Renal cortex interstitium (tissue), 11 donors: ENCODE results near the gene FGF14. TPM values are rescaled to one million over a fixed set of nuclear protein-coding genes. Genes with fewer than 3 reads are reported as not detected.

Source experiments
- DNase-seq, 11 donors: peaks; one replicate each; pipeline ENCODE4 v3.0.0-alpha.2; 2013; ENCODE audit warnings: low read depth in 9 of 11, low spot score in 4 of 11; ENCODE audit errors: extremely low read depth in 1 of 11
- polyA plus RNA-seq, 3 donors: library from polyadenylated mRNA; unstranded; fragments of 120-200 nt; gene quantifications; one replicate each; pipeline ENCODE4 v1.2.1, GENCODE V29; 2013; ENCODE audit not compliant: insufficient read length in 3 of 3

FGF14 gene
- polyA plus RNA-seq, 3 donors = 0.56 to 1.1 (median 0.86) TPM

DNA sequence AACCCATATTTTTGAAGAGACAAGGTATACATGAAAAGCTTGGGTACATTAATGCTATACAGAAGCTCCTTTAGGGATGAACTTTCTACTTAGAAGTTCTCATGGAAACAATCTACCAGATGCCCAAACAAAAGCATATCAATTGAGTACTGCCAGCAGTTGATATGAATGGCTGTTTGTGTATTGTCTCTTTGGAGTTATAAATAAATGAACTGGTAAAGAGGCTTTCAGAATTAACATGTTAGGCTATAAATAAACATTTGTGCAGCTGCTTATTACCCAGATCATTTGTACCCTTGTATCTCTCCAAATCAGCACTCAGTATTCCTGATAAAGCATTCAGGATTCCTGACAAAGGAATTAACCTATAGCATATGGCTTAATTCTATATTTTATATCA, 418.9 kb downstream of the FGF14 start:
- no peak for DNase-seq

- DNase-seq = no peak
Measured at GRCh38 chr13:101979825-101980224, 422.0 kb downstream of the FGF14 start.

GRCh38 chr13:101978552-101979315, 423.1 kb downstream of the FGF14 start:
- DNase-seq = no peak

DNA sequence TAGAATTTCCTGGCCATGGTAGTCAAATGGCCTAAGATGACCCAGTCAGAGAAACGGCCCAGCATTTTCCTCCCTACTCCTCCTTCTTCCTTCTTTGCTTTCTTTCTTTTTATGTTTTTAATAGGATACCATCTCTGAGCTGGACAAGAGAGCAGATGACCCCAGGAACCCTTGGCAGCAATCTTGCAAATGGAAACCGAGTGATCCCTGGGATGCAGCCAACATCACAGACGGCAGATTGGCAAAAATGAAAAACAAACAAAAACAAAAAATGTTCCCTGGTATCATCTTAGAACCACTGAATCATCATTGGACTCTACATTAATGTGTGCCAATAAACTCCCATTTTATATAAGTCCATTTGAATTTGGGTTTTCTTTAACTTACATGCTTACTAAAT, 424.4 kb downstream of the FGF14 start:
- DNase-seq = no peak

GRCh38 chr13:101972191-101972590, 429.7 kb downstream of the FGF14 start:
- DNase-seq = no peak

GRCh38 chr13:101970341-101970740, 431.5 kb downstream of the FGF14 start:
- no peak for DNase-seq

GRCh38 chr13:101967781-101968180, 434.1 kb downstream of the FGF14 start:
- no peak for DNase-seq

- DNase-seq = no peak
Measured at GRCh38 chr13:101967216-101967615, 434.6 kb downstream of the FGF14 start.

GRCh38 chr13:101965096-101965495, 436.8 kb downstream of the FGF14 start:
- no peak for DNase-seq

DNA sequence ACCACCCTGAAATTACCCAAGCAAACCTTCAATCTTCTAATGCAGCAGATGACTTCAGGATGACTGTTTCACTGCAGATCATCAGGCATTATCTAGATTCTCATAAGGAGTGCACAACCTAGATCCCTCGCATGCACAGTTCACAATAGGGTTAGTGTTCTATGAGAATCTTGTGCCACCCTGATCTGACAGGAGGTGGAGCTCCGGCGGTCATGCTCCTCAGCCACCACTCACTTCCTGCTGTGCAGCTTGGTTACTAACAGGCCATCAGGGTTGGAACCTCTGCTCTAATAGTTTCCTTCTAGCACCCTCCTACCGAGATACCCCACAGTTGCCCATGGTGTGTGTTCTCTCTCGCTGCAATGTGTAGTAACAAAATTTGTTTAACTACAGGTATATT, 442.8 kb downstream of the FGF14 start:
- no peak for DNase-seq

- no peak for DNase-seq
Measured at GRCh38 chr13:101955764-101956163, 446.1 kb downstream of the FGF14 start.

- no peak for DNase-seq
Measured at GRCh38 chr13:101951114-101951513, 450.7 kb downstream of the FGF14 start.

- DNase-seq = no peak
Measured at GRCh38 chr13:101949681-101950080, 452.2 kb downstream of the FGF14 start.

GRCh38 chr13:101946401-101946800, 455.4 kb downstream of the FGF14 start:
- no peak for DNase-seq

DNA sequence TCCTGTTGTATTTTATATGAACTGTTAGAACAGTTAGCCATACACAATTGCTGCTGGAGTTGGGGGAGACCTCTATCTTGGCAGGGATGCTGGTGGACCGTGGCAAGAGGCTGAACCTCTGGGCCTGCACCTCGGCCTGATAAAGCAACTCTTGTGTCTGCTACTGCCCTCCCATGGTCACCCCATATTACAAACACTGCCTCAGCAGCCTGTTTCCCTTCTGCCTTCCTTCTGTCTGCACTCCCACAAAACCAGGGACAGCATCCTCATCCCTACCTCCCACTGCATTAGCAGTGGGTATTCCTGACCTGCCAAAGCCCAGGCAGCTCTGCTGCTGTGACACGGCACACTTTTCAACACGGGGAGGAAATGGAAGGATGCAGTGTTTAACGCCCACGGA, 456.4 kb downstream of the FGF14 start:
- no peak for DNase-seq

DNA sequence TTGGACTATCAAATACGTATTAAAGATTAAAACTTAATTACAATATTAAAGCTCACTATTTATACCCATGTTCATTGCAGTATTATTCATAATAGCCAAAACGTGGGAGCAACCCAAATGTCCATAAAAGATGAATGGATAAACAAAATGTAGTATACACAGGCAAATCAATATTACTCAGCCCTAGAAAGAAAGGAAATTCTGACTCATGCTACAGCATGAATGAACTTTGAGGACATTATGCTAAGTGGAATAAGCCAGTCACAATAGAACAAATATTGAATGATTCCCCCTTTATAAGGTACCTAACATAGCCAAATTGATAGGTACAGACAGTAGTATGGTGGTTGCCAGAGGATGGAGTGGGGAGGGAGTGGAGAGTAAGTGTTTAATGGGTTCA, 457.3 kb downstream of the FGF14 start:
- no peak for DNase-seq

DNA sequence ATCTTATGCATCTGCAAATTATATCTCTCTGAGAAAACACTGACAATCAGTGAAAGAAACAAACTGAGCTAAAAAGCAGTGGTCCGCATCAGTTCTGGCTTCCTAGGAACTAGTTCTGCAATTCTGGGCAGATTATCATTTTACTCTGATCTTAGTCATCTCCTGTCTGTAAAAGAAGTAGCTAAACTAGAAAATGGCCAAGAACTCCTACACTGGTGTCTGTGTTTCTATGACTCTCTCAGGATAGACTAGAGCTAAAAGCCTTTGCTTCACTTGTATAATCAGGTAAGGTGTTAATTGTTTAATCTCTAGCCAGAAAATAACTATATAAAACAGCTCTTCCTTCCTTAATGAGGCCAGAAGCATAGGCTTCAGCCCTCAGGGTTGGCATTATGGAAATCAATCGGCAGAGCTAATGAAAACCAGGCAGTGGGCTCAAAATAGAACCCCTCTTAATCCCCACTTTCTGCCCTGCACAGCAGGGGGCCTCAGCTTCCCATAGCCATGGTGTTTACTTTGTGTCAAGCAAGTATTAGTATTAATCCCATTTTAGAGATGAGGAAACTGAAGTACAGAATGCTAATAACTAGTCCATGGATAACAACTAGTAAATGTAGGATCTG, 459.2 kb downstream of the FGF14 start:
- no peak for DNase-seq

DNA sequence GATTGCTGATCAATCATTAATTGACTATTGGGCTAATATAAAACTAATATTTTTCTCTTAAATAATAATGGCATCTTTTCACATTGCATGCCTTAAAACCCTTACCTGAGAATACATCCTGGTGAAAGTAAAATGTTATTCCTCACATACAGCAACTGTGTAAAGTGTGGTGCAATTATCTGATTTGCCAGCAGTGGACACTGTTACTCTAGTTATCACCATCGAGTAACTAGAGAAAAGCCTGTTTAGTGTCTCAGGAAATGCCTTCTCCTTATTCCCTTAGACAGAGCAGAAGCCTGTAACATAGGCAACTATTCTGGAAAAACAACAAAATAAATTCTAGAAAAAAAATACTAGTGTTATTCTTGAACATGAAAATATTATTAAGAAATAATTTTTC, 459.8 kb downstream of the FGF14 start:
- peak in 9 of 11 donors; percentile 25 to 55 (median 35) for DNase-seq

DNA sequence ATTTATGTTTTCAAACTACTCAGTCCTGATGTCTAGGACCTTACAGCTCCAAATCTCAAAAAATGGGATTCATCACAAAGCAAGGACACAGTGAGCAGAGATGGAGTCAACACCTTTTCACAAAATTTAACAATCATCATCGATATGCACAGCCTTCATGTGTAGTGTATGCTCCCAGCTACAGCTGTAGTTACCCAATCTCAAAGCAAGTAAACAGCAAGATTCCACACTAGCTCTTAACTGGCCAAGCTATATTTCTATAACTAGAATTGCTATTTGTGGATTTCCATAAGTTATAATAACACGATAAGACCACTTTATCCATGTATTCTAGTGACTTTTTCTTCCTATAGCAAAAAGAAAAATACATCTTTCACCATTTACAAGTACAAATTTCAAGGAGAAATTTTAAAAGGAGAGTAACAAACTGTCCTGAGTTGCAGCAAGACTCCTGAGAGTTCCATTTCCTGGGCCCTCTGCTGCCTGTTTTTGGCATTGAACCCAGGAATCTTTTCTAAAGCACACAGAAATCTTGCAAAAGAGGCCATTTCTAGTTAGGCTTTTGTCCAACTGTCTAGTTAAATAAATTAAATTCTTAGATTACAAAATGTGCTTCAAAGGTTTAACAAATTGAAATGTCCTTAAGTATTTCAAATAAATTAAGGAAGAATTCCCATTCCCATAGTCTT, 460.6 kb downstream of the FGF14 start:
- no peak for DNase-seq

DNA sequence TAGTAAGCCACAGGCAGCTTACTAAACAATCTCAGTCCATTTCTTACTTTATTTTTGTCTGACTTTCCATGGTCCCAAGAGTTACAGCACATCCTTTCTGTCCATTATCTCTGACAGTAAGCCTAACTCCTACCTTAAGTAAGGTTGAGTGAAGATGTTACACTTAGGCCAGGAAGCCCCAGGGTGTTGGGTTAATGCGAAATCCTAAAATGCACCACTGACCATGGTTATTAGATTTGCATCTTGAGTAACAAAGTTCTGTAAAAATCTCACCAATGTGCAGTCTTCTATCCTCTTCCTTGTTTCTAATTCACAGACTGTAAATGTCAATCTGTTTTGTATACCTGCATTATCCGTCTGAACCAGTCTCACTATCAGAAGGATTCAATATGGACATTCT, 462.5 kb downstream of the FGF14 start:
- no peak for DNase-seq
